Activated CD4-positive, alpha-beta T cell treated with anti-CD3 and anti-CD28 coated beads, Interleukin-2, Interleukin-4, amounts not matched to agents 100 ng/mL and 50 ng/mL, durations not matched to agents 16 hours and 8 hours (primary cell): Measurements from ENCODE around the gene KRTAP10-6.
"Not testable (repeated sequence)": the region's sequence is repeated elsewhere in the genome, so short reads cannot be mapped to it uniquely, and the experiment has no call there.

Experiments
- DNase-seq: peaks from one replicate; pipeline ENCODE4 v3.0.0-alpha.2; 2020; ENCODE audit warnings: low spot score

KRTAP10-6 gene

GRCh38 chr21:44557491-44558328, 34.6 kb downstream of the KRTAP10-6 start:
- DNase-seq, result no peak

- no peak for DNase-seq
Measured at GRCh38 chr21:44556879-44557278, 35.4 kb downstream of the KRTAP10-6 start.

GRCh38 chr21:44555200-44555875, 37.0 kb downstream of the KRTAP10-6 start:
- no peak for DNase-seq

GRCh38 chr21:44552681-44553080, 39.6 kb downstream of the KRTAP10-6 start:
- no peak for DNase-seq

- no peak for DNase-seq
Measured at GRCh38 chr21:44552136-44552535, 40.2 kb downstream of the KRTAP10-6 start.

GRCh38 chr21:44551340-44551961, 40.9 kb downstream of the KRTAP10-6 start, which contains the start of gene KRTAP10-2:
TSS of gene KRTAP10-2 (minus strand) at chr21:44551505. CDS start at chr21:44551458, 47 bp downstream.
- DNase-seq, result no peak

- DNase-seq, result no peak
Measured at GRCh38 chr21:44550807-44551206, 41.5 kb downstream of the KRTAP10-6 start.

GRCh38 chr21:44550285-44550684, 42.0 kb downstream of the KRTAP10-6 start:
- DNase-seq, result not testable (repeated sequence)

GRCh38 chr21:44549525-44550211, 42.6 kb downstream of the KRTAP10-6 start:
- DNase-seq, result no peak

- DNase-seq, result no peak
Measured at GRCh38 chr21:44548922-44549321, 43.4 kb downstream of the KRTAP10-6 start.

- no peak for DNase-seq
Measured at GRCh38 chr21:44548381-44548780, 43.9 kb downstream of the KRTAP10-6 start.

GRCh38 chr21:44547656-44548331, 44.5 kb downstream of the KRTAP10-6 start:
- no peak for DNase-seq

GRCh38 chr21:44544566-44544965, 47.7 kb downstream of the KRTAP10-6 start:
- DNase-seq, result no peak

GRCh38 chr21:44542716-44543115, 49.6 kb downstream of the KRTAP10-6 start:
- DNase-seq, result no peak
